Ishikawa (cell line): ENCODE data around the gene PRKN.

Experiments used
- CEBPB ChIP-seq: IDR thresholded peaks from 2 replicates; pipeline ENCODE4 v1.6.1; 2012
- CREB1 ChIP-seq: IDR thresholded peaks from 2 replicates; pipeline ENCODE4 v1.6.1; 2012; ENCODE audit warnings: low read depth
- EGR1 ChIP-seq: IDR thresholded peaks from 2 replicates; pipeline ENCODE4 v1.6.1; 2012
- EP300 ChIP-seq: IDR thresholded peaks from 2 replicates; pipeline ENCODE4 v1.6.1; 2012; ENCODE audit warnings: borderline replicate concordance
- FOXM1 ChIP-seq: IDR thresholded peaks from 2 replicates; pipeline ENCODE4 v1.6.1; 2012; ENCODE audit warnings: low read depth, borderline replicate concordance
- NFIC ChIP-seq: IDR thresholded peaks from 2 replicates; pipeline ENCODE4 v1.6.1; 2012
- TAF1 ChIP-seq: IDR thresholded peaks from 2 replicates; pipeline ENCODE4 v1.6.1; 2012; ENCODE audit warnings: low read depth, mild to moderate bottlenecking
- TCF12 ChIP-seq: IDR thresholded peaks from 2 replicates; pipeline ENCODE4 v1.6.1; 2012; ENCODE audit warnings: low read depth
- YY1 ChIP-seq: IDR thresholded peaks from 2 replicates; pipeline ENCODE4 v1.6.1; 2012; ENCODE audit warnings: low read depth
- TF ChIP-seq, protein P1 (sequence below): IDR thresholded peaks from 2 replicates; pipeline ENCODE4 v1.6.1; 2012; ENCODE audit warnings: low read depth, mild to moderate bottlenecking
- TF ChIP-seq, protein P2 (sequence below): IDR thresholded peaks from 2 replicates; pipeline ENCODE4 v1.6.1; 2012
- TF ChIP-seq, protein P3 (sequence below): IDR thresholded peaks from 2 replicates; pipeline ENCODE4 v1.6.1; 2012

DNA sequence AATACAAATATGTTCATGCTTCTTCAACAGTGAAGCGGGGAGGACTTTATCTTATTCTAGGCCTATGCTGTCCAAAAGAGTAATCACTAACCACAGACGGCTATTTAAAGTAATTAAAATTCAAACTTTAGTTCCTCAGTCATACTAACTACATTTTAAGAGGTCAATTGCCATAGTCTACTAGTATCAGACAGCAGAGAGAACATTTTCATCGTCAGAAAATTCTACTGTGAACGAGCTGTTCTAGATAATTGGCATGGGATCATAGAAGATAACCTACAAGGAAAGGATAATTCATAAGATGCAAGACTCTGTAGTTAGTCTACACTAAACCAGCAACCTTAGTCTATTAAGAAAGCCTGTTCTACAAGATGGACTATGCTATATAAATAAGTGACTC is 44.4 kb downstream of the PRKN start:
- TF ChIP-seq TAF1, result no peak
- TF ChIP-seq, protein P1, sequence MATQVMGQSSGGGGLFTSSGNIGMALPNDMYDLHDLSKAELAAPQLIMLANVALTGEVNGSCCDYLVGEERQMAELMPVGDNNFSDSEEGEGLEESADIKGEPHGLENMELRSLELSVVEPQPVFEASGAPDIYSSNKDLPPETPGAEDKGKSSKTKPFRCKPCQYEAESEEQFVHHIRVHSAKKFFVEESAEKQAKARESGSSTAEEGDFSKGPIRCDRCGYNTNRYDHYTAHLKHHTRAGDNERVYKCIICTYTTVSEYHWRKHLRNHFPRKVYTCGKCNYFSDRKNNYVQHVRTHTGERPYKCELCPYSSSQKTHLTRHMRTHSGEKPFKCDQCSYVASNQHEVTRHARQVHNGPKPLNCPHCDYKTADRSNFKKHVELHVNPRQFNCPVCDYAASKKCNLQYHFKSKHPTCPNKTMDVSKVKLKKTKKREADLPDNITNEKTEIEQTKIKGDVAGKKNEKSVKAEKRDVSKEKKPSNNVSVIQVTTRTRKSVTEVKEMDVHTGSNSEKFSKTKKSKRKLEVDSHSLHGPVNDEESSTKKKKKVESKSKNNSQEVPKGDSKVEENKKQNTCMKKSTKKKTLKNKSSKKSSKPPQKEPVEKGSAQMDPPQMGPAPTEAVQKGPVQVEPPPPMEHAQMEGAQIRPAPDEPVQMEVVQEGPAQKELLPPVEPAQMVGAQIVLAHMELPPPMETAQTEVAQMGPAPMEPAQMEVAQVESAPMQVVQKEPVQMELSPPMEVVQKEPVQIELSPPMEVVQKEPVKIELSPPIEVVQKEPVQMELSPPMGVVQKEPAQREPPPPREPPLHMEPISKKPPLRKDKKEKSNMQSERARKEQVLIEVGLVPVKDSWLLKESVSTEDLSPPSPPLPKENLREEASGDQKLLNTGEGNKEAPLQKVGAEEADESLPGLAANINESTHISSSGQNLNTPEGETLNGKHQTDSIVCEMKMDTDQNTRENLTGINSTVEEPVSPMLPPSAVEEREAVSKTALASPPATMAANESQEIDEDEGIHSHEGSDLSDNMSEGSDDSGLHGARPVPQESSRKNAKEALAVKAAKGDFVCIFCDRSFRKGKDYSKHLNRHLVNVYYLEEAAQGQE, result no peak
- no peak for TF ChIP-seq TCF12
- TF ChIP-seq, protein P2, sequence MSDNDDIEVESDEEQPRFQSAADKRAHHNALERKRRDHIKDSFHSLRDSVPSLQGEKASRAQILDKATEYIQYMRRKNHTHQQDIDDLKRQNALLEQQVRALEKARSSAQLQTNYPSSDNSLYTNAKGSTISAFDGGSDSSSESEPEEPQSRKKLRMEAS, result no peak
- TF ChIP-seq CREB1, result no peak
- TF ChIP-seq EP300, result no peak
- TF ChIP-seq CEBPB, result no peak
- TF ChIP-seq, protein P3, sequence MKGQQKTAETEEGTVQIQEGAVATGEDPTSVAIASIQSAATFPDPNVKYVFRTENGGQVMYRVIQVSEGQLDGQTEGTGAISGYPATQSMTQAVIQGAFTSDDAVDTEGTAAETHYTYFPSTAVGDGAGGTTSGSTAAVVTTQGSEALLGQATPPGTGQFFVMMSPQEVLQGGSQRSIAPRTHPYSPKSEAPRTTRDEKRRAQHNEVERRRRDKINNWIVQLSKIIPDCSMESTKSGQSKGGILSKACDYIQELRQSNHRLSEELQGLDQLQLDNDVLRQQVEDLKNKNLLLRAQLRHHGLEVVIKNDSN, result no peak
- no peak for TF ChIP-seq FOXM1
- no peak for TF ChIP-seq EGR1
- TF ChIP-seq NFIC, result no peak
- no peak for TF ChIP-seq YY1
